ENCODE data around the gene COL4A2. TPM values are rescaled to one million over a fixed set of nuclear protein-coding genes. Genes with fewer than 3 reads are reported as not detected.
A peak's percentile ranks its signal among the peaks of the same experiment; 100 is the strongest.

COL4A2 gene
- total and polyA plus RNA-seq, 9 donors = 59.5 to 171 (median 136) TPM

DNA sequence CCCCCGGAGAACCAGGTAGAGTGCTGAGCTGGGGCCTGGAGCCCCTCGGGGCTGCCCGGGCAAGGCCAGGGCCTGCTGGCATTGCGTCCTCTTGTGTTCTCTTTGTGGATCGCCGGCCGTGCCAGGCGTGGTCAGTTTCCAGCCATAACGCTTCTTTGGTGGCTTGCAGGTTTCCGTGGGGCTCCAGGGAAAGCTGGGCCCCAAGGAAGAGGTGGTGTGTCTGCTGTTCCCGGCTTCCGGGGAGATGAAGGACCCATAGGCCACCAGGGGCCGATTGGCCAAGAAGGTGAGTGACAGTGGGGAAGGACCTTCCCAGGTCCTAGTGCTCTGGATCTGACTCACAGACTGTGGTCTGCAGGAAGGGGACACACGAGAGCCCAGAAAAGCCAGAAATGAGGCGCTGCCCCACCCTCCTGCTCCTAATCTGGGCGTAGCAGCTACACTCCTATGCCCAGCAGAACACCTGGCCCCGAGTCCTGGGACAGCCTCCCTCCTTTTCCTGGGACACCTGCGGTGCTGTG, 197.0 kb downstream of the COL4A2 start:
- H3K36me3 ChIP-seq = no peaks in the 10 kb centered on the region

DNA sequence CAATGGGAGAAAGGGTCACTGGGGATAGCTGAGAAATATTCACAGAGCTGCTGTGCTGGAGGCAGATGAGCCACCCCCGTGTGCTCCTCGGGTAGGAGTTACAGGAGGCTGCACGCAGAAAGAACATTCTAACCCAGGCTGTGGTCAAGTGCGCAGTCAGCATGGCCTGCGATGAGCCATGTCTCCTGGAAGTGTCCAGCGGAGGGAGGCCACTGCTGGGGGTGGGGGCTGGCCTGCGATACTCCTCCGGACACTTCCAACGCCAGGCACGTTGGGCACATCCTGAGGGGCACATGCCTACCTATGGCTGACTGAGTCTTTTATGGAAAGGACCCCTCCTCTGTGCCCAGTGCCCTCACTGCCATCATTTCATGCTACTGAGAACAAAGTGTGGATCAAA, 198.5 kb downstream of the COL4A2 start:
- Histone ChIP-seq H3K27ac (no peak overlapping the region), H3K4me3 (no peak overlapping the region), H3K4me1 (ENCODE audit: insufficient read depth) (peaks cover 9% of the 10 kb centered on the region), H3K36me3 (no peaks in the 10 kb centered on the region), H3K9me3 (no peaks in the 10 kb centered on the region), H3K27me3 (no peaks in the 10 kb centered on the region)
- DNase-seq = no peak
- TF ChIP-seq POLR2A (IDR thresholded peaks at IDR 0.05) (no peak), EP300 (IDR thresholded peaks at IDR 0.05) (no peak)
- TF ChIP-seq, protein P1, sequence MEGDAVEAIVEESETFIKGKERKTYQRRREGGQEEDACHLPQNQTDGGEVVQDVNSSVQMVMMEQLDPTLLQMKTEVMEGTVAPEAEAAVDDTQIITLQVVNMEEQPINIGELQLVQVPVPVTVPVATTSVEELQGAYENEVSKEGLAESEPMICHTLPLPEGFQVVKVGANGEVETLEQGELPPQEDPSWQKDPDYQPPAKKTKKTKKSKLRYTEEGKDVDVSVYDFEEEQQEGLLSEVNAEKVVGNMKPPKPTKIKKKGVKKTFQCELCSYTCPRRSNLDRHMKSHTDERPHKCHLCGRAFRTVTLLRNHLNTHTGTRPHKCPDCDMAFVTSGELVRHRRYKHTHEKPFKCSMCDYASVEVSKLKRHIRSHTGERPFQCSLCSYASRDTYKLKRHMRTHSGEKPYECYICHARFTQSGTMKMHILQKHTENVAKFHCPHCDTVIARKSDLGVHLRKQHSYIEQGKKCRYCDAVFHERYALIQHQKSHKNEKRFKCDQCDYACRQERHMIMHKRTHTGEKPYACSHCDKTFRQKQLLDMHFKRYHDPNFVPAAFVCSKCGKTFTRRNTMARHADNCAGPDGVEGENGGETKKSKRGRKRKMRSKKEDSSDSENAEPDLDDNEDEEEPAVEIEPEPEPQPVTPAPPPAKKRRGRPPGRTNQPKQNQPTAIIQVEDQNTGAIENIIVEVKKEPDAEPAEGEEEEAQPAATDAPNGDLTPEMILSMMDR (IDR thresholded peaks at IDR 0.05) = no peak
- WGBS, 3 donors = 87 to 89% (median 88%) methylated on average over 10 of the region's 10 CpGs
- intact Hi-C loops (cut with DNase I) = no loop called here

More for the DNA sequence above, 197.0 kb downstream of the COL4A2 start:
- no peaks in the 10 kb centered on the region for H3K27me3 ChIP-seq
- no peak overlapping the region for H3K27ac ChIP-seq
- peaks cover 9% of the 10 kb centered on the region for H3K4me1 ChIP-seq (ENCODE audit: insufficient read depth)
- DNase-seq = no peak
- intact Hi-C loops (cut with DNase I) = no loop called here
- 92 to 94% (median 94%) methylated on average over 18 of the region's 18 CpGs for WGBS, 3 donors
- TF ChIP-seq EP300 (IDR thresholded peaks at IDR 0.05) = no peak
- TF ChIP-seq, protein P1 (IDR thresholded peaks at IDR 0.05) = no peak
- no peak for TF ChIP-seq POLR2A (IDR thresholded peaks at IDR 0.05)
- no peaks in the 10 kb centered on the region for H3K9me3 ChIP-seq
- no peak overlapping the region for H3K4me3 ChIP-seq

DNA sequence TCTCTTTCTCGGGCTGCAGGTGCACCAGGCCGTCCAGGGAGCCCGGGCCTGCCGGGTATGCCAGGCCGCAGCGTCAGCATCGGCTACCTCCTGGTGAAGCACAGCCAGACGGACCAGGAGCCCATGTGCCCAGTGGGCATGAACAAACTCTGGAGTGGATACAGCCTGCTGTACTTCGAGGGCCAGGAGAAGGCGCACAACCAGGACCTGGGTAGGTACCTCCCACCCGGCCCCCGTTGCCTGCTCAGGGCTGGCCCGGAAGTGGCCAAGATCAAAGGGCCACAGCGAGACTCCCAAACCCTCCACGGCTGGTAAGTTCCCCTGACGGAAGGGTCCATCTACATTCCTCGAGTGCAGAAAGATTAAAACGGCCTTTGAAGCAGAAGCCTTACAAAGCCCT, 199.3 kb downstream of the COL4A2 start:
- Histone ChIP-seq H3K4me3 (no peak overlapping the region), H3K27ac (no peak overlapping the region), H3K9me3 (no peaks in the 10 kb centered on the region), H3K36me3 (no peaks in the 10 kb centered on the region), H3K27me3 (no peaks in the 10 kb centered on the region), H3K4me1 (ENCODE audit: insufficient read depth) (peaks cover 9% of the 10 kb centered on the region)
- intact Hi-C loops (cut with DNase I) = no loop called here
- TF ChIP-seq POLR2A (IDR thresholded peaks at IDR 0.05) (no peak), EP300 (IDR thresholded peaks at IDR 0.05) (no peak)
- WGBS, 3 donors = 82 to 88% (median 82%) methylated on average over 16 to 18 of the region's 18 CpGs
- DNase-seq = no peak

DNA sequence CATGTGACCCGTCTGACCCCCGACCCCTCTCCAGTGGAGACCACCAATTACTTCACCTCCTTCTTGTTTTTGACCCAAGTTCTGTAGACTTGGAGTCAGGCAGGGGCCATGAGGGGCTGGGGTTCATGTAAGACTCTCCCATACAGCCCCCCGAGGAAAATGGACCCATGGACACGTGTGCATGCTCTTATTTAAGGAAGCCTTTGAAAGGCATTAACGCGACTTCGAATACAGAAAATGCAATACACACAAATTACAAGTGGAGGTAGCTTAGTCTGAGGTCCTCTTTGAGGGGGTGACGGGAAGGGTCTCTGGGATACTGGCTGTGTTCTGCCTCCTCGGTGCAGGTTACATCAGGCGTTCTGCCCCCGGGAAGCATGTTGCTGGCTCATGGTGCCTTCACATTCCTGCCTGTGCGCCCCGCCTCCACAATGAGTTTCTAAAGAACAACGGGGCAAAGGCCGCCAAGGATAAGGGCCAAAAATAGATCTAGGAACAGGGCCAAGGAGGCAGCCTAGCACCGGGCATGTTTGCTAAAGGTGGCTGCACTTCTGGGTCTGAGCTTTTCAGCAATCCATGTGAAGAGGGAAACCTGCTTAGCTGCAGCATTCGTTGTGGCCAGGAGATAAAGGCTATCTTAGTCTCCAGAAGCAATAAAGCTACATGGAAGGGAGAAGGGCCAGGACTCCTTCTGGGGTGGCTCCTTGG, 199.9 kb downstream of the COL4A2 start:
- intact Hi-C loops (cut with DNase I) = no loop called here
- TF ChIP-seq POLR2A (IDR thresholded peaks at IDR 0.05) (no peak), EP300 (IDR thresholded peaks at IDR 0.05) (no peak)
- TF ChIP-seq, protein P1 (IDR thresholded peaks at IDR 0.05) = no peak
- DNase-seq = peak; percentile 54 to 88 (median 79)
- Histone ChIP-seq H3K4me3 (no peak overlapping the region), H3K36me3 (no peaks in the 10 kb centered on the region), H3K27me3 (no peaks in the 10 kb centered on the region), H3K4me1 (ENCODE audit: insufficient read depth) (peaks cover 9% of the 10 kb centered on the region), H3K27ac (peak overlapping the region in 1 of 2 donors; percentile 9), H3K9me3 (no peaks in the 10 kb centered on the region)
- 37 to 56% (median 37%) methylated on average over 17 of the region's 17 CpGs for WGBS, 3 donors

Data from ovary (tissue), 9 donors.